DMS79 treated with DMSO at 0.1 percent for 48 hours (cell line): ENCODE results near the gene SLC17A9.

Experiments
- DNase-seq: peaks from one replicate; lab custom pipeline; 2025; lab: John Stamatoyannopoulos, UW

The SLC17A9 gene

GRCh38 chr20:63005365-63005861 lies 52.9 kb downstream of the SLC17A9 start:
- DNase-seq = no peak

- no peak for DNase-seq
Measured at GRCh38 chr20:63005862-63006539, 53.5 kb downstream of the SLC17A9 start.

- peak; percentile 47 for DNase-seq
Measured at GRCh38 chr20:63006540-63007359, 54.2 kb downstream of the SLC17A9 start, which contains the start of gene BHLHE23. BHLHE23 (minus strand) TSS chr20:63006964; CDS start chr20:63006774, 190 bp downstream.

- DNase-seq = no peak
Measured at GRCh38 chr20:63007360-63007645, 54.8 kb downstream of the SLC17A9 start.

- DNase-seq = no peak
Measured at GRCh38 chr20:63007646-63008488, 55.4 kb downstream of the SLC17A9 start.

- no peak for DNase-seq
Measured at GRCh38 chr20:63008541-63009044, 56.1 kb downstream of the SLC17A9 start.

- peak; percentile 78 for DNase-seq
Measured at GRCh38 chr20:63009045-63009961, 56.8 kb downstream of the SLC17A9 start.

GRCh38 chr20:63009988-63010769 lies 57.7 kb downstream of the SLC17A9 start:
- DNase-seq = peak; percentile 88

GRCh38 chr20:63011798-63012197 lies 59.3 kb downstream of the SLC17A9 start:
- DNase-seq = peak; percentile 87

- no peak for DNase-seq
Measured at GRCh38 chr20:63013207-63013606, 60.7 kb downstream of the SLC17A9 start.

- DNase-seq = no peak
Measured at GRCh38 chr20:63014287-63014686, 61.8 kb downstream of the SLC17A9 start.

GRCh38 chr20:63014710-63015109 lies 62.2 kb downstream of the SLC17A9 start:
- no peak for DNase-seq

- no peak for DNase-seq
Measured at GRCh38 chr20:63015147-63015661, 62.7 kb downstream of the SLC17A9 start.

GRCh38 chr20:63015662-63016361 lies 63.3 kb downstream of the SLC17A9 start:
- no peak for DNase-seq

- no peak for DNase-seq
Measured at GRCh38 chr20:63016514-63017075, 64.1 kb downstream of the SLC17A9 start.

- no peak for DNase-seq
Measured at GRCh38 chr20:63017076-63017825, 64.7 kb downstream of the SLC17A9 start.

GRCh38 chr20:63017826-63018411 lies 65.4 kb downstream of the SLC17A9 start:
- no peak for DNase-seq
